Measurements from ENCODE around the gene SPOP.
"Not testable (repeated sequence)": the region's sequence is repeated elsewhere in the genome, so short reads cannot be mapped to it uniquely, and the experiment has no call there.

The SPOP gene

DNA sequence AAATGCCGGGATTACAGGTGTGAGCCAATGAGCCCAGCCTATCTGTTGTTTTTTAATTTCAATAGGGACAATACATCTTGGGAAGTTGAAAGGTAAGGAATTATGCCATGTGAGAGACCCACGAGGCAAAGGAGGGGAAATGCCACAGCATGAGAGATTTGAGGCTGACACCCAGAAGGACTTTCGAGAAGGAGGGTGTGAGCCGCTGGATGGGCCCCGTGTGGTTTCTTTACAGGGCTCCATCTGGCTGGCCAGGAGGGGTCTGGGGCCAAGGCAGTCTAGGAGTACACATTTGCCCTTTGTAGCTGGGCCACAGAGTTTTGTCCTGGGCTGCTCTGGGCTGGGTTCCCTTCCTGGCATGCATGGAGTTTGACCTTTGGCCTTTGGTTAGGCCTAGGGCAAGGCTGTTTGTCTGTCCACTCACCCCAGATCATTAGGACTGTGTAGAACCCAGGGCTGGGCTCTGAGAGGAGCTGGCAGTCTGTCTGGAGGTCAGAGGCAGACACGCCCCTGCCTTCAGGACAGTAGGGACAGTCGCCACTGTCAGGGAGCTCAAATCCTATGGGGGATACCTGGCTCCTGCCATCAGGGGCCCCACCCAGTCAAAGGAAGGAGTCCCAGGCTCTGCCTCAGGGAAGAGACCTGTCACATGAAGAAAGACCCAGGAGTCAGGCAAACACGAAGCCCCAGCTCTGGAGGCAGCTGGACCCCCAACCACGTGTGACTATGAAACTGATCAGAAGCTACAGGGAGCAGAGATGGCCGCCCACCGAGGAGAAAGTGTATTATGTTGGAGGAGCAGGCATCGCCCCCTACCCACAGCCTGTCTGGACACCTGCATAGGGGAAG is 126.5 kb downstream of the SPOP start:
- no peak for DNase-seq (ENCODE audit: extremely low read depth, low read depth)
- no peak overlapping the region for H3K4me3 ChIP-seq (replicated peaks; ENCODE audit: low read depth, low read length)

DNA sequence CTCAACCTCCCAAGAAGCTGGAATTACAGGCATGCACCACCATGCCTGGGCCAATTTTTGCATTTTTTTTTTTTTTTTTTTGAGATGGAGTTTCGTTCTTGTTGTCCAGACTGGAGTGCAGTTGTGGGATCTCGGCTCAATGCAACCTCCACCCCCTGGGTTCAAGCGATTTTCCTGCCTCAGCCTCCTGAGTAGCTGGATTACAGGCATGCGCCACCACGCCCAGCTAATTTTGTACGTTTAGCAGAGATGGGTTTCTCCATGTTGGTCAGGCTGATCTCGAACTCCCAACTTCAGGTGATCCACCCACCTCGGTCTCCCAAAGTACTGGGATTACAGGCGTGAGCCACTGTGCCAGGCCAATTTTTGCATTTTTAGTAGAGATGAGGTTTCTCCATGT is 127.1 kb downstream of the SPOP start:
- H3K4me3 ChIP-seq (replicated peaks; ENCODE audit: low read depth, low read length); DNase-seq (ENCODE audit: extremely low read depth, low read depth): not testable (repeated sequence)

More for the DNA sequence above, 126.5 kb downstream of the SPOP start:
- TF ChIP-seq, protein P1, sequence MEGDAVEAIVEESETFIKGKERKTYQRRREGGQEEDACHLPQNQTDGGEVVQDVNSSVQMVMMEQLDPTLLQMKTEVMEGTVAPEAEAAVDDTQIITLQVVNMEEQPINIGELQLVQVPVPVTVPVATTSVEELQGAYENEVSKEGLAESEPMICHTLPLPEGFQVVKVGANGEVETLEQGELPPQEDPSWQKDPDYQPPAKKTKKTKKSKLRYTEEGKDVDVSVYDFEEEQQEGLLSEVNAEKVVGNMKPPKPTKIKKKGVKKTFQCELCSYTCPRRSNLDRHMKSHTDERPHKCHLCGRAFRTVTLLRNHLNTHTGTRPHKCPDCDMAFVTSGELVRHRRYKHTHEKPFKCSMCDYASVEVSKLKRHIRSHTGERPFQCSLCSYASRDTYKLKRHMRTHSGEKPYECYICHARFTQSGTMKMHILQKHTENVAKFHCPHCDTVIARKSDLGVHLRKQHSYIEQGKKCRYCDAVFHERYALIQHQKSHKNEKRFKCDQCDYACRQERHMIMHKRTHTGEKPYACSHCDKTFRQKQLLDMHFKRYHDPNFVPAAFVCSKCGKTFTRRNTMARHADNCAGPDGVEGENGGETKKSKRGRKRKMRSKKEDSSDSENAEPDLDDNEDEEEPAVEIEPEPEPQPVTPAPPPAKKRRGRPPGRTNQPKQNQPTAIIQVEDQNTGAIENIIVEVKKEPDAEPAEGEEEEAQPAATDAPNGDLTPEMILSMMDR (IDR thresholded peaks at IDR 0.05; ENCODE audit: low read depth, low read length, missing control alignments) = no peak

DNA sequence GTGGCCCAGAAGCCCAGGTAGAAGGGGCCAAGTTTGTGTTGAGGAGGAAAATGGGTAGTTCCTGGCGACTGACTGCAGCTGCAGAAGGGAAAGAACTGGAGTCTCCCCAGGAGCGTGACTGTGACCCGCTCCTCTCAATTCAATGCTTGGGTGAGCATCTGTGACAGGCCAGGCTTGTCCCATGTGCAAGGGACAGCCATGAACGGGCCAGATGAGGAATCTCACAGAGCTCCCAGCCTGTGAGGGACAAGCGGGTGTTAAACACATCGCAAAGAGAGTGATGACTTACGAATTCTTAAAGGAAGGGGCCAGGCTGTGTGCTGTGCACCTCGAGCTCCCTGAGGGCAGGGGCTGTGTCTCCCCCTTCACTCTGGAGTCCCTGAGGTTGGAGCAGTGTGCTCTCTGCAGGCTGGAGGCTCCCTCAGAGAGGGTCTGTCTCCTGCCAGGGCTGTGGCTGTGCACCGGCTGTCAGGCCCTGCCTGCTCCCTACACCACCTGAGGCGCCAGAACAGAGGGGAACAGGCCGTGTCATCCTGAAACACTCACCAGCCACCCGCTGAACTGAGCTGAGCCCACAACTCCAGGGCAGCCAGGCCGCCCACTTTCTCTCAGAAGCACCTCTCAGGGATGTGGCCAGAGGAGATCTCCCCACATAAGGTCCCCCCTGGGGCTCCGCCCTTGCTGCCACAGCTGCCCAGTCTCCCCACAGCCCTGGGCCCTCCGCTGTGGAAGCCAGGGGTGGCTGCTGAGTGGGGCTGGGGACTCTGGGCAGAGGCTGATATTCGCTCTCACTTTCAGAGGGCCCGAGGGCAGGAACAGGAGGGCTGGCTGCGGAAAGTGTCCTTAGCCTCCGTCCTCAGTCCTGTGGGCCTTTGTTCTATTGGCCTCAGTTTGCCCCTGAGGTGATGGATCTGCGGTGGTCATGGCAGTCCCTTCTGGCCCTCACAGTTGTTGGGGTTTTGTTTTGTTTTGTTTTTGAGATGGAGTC is 127.9 kb downstream of the SPOP start:
- DNase-seq (ENCODE audit: extremely low read depth, low read depth) = no peak
- TF ChIP-seq, protein P1 (IDR thresholded peaks at IDR 0.05; ENCODE audit: low read depth, low read length, missing control alignments) = no peak

DNA sequence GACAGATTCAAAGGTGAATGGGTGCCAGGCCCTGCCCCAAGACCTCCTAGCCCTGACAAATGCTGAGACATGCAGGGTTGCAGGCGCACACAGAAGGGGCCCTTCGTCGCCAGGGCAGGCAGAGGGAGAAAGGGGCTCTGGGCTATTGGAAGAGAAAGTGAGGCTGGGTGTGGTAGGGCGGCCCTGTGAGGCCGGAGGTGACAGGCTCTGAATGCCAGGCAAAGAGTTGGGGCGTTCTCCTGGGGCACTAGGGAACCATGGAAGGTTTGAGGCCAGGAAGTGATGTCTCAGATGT is 128.6 kb downstream of the SPOP start:
- no peak overlapping the region for H3K4me3 ChIP-seq (replicated peaks; ENCODE audit: low read depth, low read length)
- no peak for DNase-seq (ENCODE audit: extremely low read depth, low read depth)
- TF ChIP-seq, protein P1 (IDR thresholded peaks at IDR 0.05; ENCODE audit: low read depth, low read length, missing control alignments) = no peak

More for the DNA sequence above, 127.9 kb downstream of the SPOP start:
- no peak overlapping the region for H3K4me3 ChIP-seq (replicated peaks; ENCODE audit: low read depth, low read length)
